ENCODE results near the gene AEBP2. TPM values are rescaled to one million over a fixed set of nuclear protein-coding genes. Genes with fewer than 3 reads are reported as not detected.

Gene AEBP2
- total and polyA plus RNA-seq, 2 of the 4 experiments (the other 2 are of a cell fraction) = 15.5 to 21.7 TPM

GRCh38 chr12:19518209-19518608 is 78.9 kb downstream of the AEBP2 start:
- intact Hi-C loops (cut with micrococcal nuclease) (no loop called here), dilution Hi-C loops (cut with HindIII; ENCODE audit: low sequenced_read_pairs, unreplicated experiment) (no loop called here), in situ Hi-C loops (cut with MboI; ENCODE audit: low sequenced_read_pairs) (no loop called here)
- Histone ChIP-seq H2BK120ac (ENCODE audit: low read depth, low read length) (no peak overlapping the region), H3K27me3 (ENCODE audit: control insufficient read depth, insufficient read depth, low read length) (no peaks in the 10 kb centered on the region), H4K8ac (ENCODE audit: low read depth in 2 of 2, low read length in 2 of 2) (no peak overlapping the region), H3K9me1 (ENCODE audit: insufficient read depth, low read length) (peaks cover 4% of the 10 kb centered on the region; the same call in 1 of the 2 replicates), H4K91ac (ENCODE audit: insufficient read depth, low read depth, low read length) (no peak overlapping the region), H3K79me1 (ENCODE audit: low read depth in 1 of 2, low read length in 2 of 2) (peaks cover 21 to 26% of the 10 kb centered on the region in 2 experiments), H2BK5ac (ENCODE audit: low read depth, low read length, poor library complexity, severe bottlenecking) (no peak overlapping the region), H3K18ac (ENCODE audit: low read depth, low read length) (no peak overlapping the region), H2AFZ (replicated peaks; ENCODE audit: low read length, poor library complexity) (no peak overlapping the region), H3K36me3 (ENCODE audit: control insufficient read depth, insufficient read depth, low read length) (peaks cover 13% of the 10 kb centered on the region), H3K4me2 (ENCODE audit: low read depth, low read length) (no peak overlapping the region), H3K9ac (ENCODE audit: low read depth, low read length) (no peak overlapping the region), H3K4ac (ENCODE audit: low read depth, low read length) (no peak overlapping the region), H3K9me3 (ENCODE audit: control insufficient read depth, insufficient read depth, low read length) (no peaks in the 10 kb centered on the region), H2BK20ac (ENCODE audit: low read depth, low read length) (no peak overlapping the region), H3K56ac (ENCODE audit: extremely low read depth, insufficient read depth, low read length) (no peak overlapping the region), H3K4me3 (ENCODE audit: insufficient read depth, low read depth, low read length) (no peak overlapping the region), H3K27ac (ENCODE audit: insufficient read depth, low read length) (no peak overlapping the region; the same call in 1 of the 2 replicates), H2AK5ac (ENCODE audit: low read depth, low read length) (no peak overlapping the region), H3K23ac (ENCODE audit: low read depth, low read length) (no peak overlapping the region), H2AK9ac (replicated peaks; ENCODE audit: low read depth, low read length, poor library complexity) (no peak overlapping the region), H3K14ac (replicated peaks; ENCODE audit: low read depth, low read length) (no peak overlapping the region), H3K4me1 (ENCODE audit: control insufficient read depth, insufficient read depth, low read length) (peaks cover 5% of the 10 kb centered on the region; the same call in 1 of the 2 replicates), H4K5ac (ENCODE audit: low read depth, low read length) (no peak overlapping the region), H2BK15ac (ENCODE audit: low read depth, low read length) (no peak overlapping the region), H4K20me1 (ENCODE audit: insufficient read depth, low read length) (no peaks in the 10 kb centered on the region)
- DNase-seq = peak; percentile 21
- ATAC-seq (ENCODE audit: low read depth) = peak; percentile 65
- no TSS peak for BruUV-seq (replicated peaks)
- no peak for TF ChIP-seq FOS (IDR thresholded peaks at IDR 0.05; ENCODE audit: low read depth, low read length)
- TF ChIP-seq RFX5 (IDR thresholded peaks at IDR 0.05; ENCODE audit: low read depth, low read length) = no peak
- no peak for TF ChIP-seq BHLHE40 (IDR thresholded peaks at IDR 0.05; ENCODE audit: low read depth, low read length)
- no peak for TF ChIP-seq POLR2A (IDR thresholded peaks at IDR 0.05; ENCODE audit: low read depth, low read length)
- no peak for TF ChIP-seq RAD21 (IDR thresholded peaks at IDR 0.05; ENCODE audit: low read length)
- TF ChIP-seq CEBPB (IDR thresholded peaks at IDR 0.05; ENCODE audit: low read depth, low read length) = no peak
- TF ChIP-seq NFE2L2 (IDR thresholded peaks at IDR 0.05; ENCODE audit: low read depth, low read length) = no peak
- TF ChIP-seq MAFK (IDR thresholded peaks at IDR 0.05; ENCODE audit: low read depth, low read length) = no peak
- TF ChIP-seq MAZ (IDR thresholded peaks at IDR 0.05; ENCODE audit: borderline replicate concordance, low read depth, low read length) = no peak
- no peak for TF ChIP-seq RCOR1 (IDR thresholded peaks at IDR 0.05; ENCODE audit: insufficient replicate concordance, low read length)
- no peak for TF ChIP-seq USF2 (IDR thresholded peaks at IDR 0.05; ENCODE audit: low read depth, low read length)
- no CpG with 5 or more reads among the region's 1 CpG for WGBS, 2 experiments (ENCODE audit: extremely low coverage in 2 of 2, insufficient read length in 1 of 2)
- ChIA-PET POLR2A (ENCODE audit: unreplicated experiment) (no interaction called here), CTCF (interaction anchor here (0.6 kb wide), 1 partner anchor 332 kb away, joined by 3 read pairs; no protein-coding TSS in a partner anchor)

All from IMR-90 (cell line).